ENCODE measurements around the gene IMPDH2.

The IMPDH2 gene

GRCh38 chr3:49022688-49023171 is 6.5 kb downstream of the IMPDH2 start:
- peak overlapping the region; percentile 79 for H3K4me3 ChIP-seq (ENCODE audit: low read depth, low read length)
- no peak for TF ChIP-seq CTCF (IDR thresholded peaks at IDR 0.05; ENCODE audit: low read depth, low read length, missing control alignments)
- DNase-seq (ENCODE audit: low read depth), result no peak

GRCh38 chr3:49021813-49022687 is 7.1 kb downstream of the IMPDH2 start, which contains the start of gene NDUFAF3:
NDUFAF3 (plus strand) TSS chr3:49022121; CDS start chr3:49022145, 24 bp downstream.
- TF ChIP-seq CTCF (IDR thresholded peaks at IDR 0.05; ENCODE audit: low read depth, low read length, missing control alignments), result peak; percentile 93
- H3K4me3 ChIP-seq (ENCODE audit: low read depth, low read length), result peak within 1 kb of the TSS; percentile 79
- peak; percentile 83 for DNase-seq (ENCODE audit: low read depth)

- H3K4me3 ChIP-seq (ENCODE audit: low read depth, low read length), result peak overlapping the region; percentile 79
- TF ChIP-seq CTCF (IDR thresholded peaks at IDR 0.05; ENCODE audit: low read depth, low read length, missing control alignments), result no peak
- DNase-seq (ENCODE audit: low read depth), result peak; percentile 95
Observed at GRCh38 chr3:49021213-49021812, 7.9 kb downstream of the IMPDH2 start.

GRCh38 chr3:49020330-49021212 is 8.6 kb downstream of the IMPDH2 start:
- no peak for DNase-seq (ENCODE audit: low read depth)
- peak overlapping the region; percentile 79 for H3K4me3 ChIP-seq (ENCODE audit: low read depth, low read length)
- no peak for TF ChIP-seq CTCF (IDR thresholded peaks at IDR 0.05; ENCODE audit: low read depth, low read length, missing control alignments)

GRCh38 chr3:49019941-49020329 is 9.3 kb downstream of the IMPDH2 start:
- no peak for DNase-seq (ENCODE audit: low read depth)
- peak overlapping the region; percentile 79 for H3K4me3 ChIP-seq (ENCODE audit: low read depth, low read length)
- no peak for TF ChIP-seq CTCF (IDR thresholded peaks at IDR 0.05; ENCODE audit: low read depth, low read length, missing control alignments)

- H3K4me3 ChIP-seq (ENCODE audit: low read depth, low read length), result peak overlapping the region; percentile 79
- no peak for DNase-seq (ENCODE audit: low read depth)
- TF ChIP-seq CTCF (IDR thresholded peaks at IDR 0.05; ENCODE audit: low read depth, low read length, missing control alignments), result no peak
Observed at GRCh38 chr3:49018707-49019006, 10.5 kb downstream of the IMPDH2 start.
